Measurements from ENCODE around the gene DHRS13.
"Not testable (repeated sequence)": the region's sequence is repeated elsewhere in the genome, so short reads cannot be mapped to it uniquely, and the experiment has no call there.

Gene DHRS13

DNA sequence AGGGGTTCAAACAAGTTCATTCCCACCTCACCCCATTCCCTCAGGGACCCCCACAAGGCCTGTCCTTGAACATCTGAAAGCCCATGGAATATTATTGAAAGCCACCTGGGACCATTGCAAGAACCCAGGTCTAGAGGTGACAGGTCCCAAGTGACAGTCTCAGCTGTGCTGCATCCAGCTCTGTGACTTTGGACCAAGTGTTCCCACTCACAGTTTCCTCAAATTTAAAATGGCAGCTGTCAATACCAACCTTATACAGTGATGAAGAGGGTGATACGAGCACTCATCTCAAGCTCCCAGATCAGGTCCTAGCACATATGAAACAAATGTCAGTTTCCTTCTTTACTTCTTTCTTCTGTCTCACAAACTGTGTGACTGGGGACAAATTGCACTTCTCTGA is 38.9 kb downstream of the DHRS13 start:
- Mint-ChIP-seq H3K4me3 (no peak overlapping the region), H3K9me3 (no peaks in the 10 kb centered on the region), H3K27me3 (no peaks in the 10 kb centered on the region), H3K4me1 (ENCODE audit: low read depth in 2 of 2) (peaks cover 0 to 2% of the 10 kb centered on the region in 2 donors), H3K36me3 (ENCODE audit: insufficient read depth) (peaks cover 22% of the 10 kb centered on the region), H3K27ac (no peak overlapping the region)
- ATAC-seq (replicated peaks) (no peak), DNase-seq (no peak)

DNA sequence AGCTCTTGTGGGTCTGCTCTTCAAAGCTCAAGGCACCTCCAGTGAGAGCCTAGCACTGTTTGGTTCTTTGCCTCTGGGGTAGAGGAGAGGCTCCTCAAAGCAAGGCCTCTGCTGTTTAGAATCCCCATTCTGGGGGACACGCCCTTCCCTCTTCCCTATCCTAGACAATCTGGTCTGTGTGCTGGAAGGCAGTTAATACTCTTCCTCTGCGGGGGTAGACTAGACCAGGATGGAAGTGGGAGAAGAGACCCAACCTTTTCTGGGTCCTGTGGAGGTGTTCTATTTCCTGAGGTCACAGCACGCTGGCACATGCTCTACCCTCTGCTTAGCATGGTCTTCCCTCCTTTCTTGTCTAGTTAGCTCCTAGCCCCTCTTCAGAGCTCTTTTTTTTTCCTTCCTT is 40.3 kb downstream of the DHRS13 start:
- no peak for ATAC-seq (replicated peaks)
- peaks cover 0 to 2% of the 10 kb centered on the region in 2 donors for H3K4me1 Mint-ChIP-seq (ENCODE audit: low read depth in 2 of 2)
- no peaks in the 10 kb centered on the region for H3K27me3 Mint-ChIP-seq
- H3K27ac Mint-ChIP-seq, result peak overlapping the region in 1 of 2 donors; percentile 10
- no peak for DNase-seq
- no peaks in the 10 kb centered on the region for H3K9me3 Mint-ChIP-seq
- H3K36me3 Mint-ChIP-seq (ENCODE audit: insufficient read depth), result peaks cover 34% of the 10 kb centered on the region
- no peak overlapping the region for H3K4me3 Mint-ChIP-seq

DNA sequence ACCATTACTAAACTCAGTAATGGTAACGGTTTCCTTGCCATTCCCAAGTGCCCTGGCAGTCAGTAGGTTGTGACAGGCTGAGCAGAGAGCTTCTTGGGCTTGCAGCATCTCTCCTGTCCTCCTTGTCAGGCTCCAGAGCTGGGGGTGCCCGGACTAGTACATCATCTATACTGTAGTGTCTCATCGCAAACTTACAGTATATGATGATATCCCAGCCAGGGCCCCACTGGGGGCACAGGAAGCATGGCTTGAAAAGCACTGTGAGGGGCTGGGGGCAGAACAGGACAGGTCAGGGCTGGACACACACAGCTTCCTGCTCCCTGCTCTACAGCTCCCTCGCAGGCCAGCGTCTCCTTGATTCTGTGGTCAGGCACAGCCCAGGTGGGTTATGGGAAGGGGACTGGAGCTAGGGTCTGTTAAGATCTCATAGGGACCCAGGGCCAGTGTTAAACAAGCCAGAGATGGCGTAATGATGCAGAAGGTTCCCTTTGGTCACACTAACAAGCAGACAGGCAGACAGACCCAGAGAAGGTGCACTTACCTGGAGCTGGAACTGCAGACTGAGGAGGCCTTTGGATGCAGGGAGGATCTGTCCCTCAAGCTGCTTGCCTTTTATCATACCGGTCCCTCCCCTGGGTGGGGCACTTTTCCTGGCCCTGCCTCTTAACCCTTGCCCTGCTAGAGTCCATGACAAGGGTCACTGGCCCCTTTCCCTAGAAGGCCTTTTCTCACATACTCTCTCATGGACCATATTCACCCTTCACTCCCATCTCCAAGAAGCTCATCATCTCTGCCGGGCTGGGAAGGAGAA is 41.3 kb downstream of the DHRS13 start:
- H3K27ac Mint-ChIP-seq, result peak overlapping the region; percentile 3 to 68

DNA sequence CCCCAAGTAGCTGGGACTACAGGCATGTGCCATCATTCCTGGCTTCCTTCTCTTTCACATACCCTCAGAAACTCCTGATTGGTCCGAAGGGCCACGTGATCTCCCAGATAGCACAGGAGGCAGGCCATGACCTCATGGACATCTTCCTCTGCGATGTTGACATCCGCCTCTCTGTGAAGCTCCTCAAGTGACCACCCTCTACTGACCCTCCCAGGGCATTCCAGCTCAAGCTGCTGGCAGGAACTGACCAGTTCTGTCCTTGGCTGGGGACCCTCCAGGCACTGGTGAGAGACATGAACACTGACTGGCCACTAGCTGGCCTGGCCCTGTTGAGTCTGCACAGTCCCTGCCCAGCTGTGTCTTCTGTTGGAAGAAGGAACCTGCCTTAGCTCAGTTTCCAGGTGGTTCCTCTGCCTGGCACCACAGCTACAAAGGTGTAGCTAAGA is 42.5 kb downstream of the DHRS13 start:
- Mint-ChIP-seq H3K9me3 (no peaks in the 10 kb centered on the region), H3K36me3 (ENCODE audit: insufficient read depth) (peaks cover 35% of the 10 kb centered on the region), H3K4me1 (ENCODE audit: low read depth in 2 of 2) (peaks cover 1 to 4% of the 10 kb centered on the region in 2 donors), H3K27ac (no peak overlapping the region), H3K4me3 (no peak overlapping the region), H3K27me3 (no peaks in the 10 kb centered on the region)
- DNase-seq (no peak), ATAC-seq (replicated peaks) (no peak)

More for the DNA sequence above, 41.3 kb downstream of the DHRS13 start:
- no peak overlapping the region for H3K4me3 Mint-ChIP-seq
- DNase-seq (no peak), ATAC-seq (replicated peaks) (no peak)
- H3K27me3 Mint-ChIP-seq, result no peaks in the 10 kb centered on the region
- H3K4me1 Mint-ChIP-seq (ENCODE audit: low read depth in 2 of 2), result peaks cover 0 to 2% of the 10 kb centered on the region in 2 donors
- H3K36me3 Mint-ChIP-seq (ENCODE audit: insufficient read depth), result peaks cover 35% of the 10 kb centered on the region
- no peaks in the 10 kb centered on the region for H3K9me3 Mint-ChIP-seq

DNA sequence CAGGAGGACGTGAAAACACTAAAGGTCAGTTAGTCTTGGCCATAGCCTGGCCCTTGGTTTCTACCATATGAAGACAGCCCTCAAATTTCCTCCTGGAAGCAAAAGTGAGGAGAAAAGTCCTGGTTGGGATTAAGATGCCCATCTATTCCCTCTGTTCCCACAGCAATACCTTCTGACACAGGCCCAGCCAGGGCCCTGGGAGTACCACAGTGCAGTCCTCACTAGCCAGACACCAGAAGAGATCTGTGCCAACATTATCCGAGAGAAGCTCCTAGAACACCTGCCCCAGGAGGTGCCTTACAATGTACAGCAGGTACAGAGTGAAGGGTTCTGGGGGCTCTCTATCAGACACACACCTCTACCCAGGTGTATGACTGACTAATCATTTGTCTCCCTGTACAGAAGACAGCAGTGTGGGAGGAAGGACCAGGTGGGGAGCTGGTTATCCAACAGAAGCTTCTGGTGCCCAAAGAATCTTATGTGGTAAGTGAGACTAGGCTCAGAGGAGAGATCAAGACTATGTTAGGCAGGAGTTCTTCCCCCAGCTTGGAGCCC is 44.0 kb downstream of the DHRS13 start:
- Mint-ChIP-seq H3K27ac (no peak overlapping the region), H3K4me1 (ENCODE audit: low read depth in 2 of 2) (peaks cover 9 to 12% of the 10 kb centered on the region in 2 donors), H3K27me3 (no peaks in the 10 kb centered on the region), H3K4me3 (no peak overlapping the region), H3K36me3 (ENCODE audit: insufficient read depth) (peaks cover 35% of the 10 kb centered on the region), H3K9me3 (no peaks in the 10 kb centered on the region)
- ATAC-seq (replicated peaks) (no peak), DNase-seq (no peak)

DNA sequence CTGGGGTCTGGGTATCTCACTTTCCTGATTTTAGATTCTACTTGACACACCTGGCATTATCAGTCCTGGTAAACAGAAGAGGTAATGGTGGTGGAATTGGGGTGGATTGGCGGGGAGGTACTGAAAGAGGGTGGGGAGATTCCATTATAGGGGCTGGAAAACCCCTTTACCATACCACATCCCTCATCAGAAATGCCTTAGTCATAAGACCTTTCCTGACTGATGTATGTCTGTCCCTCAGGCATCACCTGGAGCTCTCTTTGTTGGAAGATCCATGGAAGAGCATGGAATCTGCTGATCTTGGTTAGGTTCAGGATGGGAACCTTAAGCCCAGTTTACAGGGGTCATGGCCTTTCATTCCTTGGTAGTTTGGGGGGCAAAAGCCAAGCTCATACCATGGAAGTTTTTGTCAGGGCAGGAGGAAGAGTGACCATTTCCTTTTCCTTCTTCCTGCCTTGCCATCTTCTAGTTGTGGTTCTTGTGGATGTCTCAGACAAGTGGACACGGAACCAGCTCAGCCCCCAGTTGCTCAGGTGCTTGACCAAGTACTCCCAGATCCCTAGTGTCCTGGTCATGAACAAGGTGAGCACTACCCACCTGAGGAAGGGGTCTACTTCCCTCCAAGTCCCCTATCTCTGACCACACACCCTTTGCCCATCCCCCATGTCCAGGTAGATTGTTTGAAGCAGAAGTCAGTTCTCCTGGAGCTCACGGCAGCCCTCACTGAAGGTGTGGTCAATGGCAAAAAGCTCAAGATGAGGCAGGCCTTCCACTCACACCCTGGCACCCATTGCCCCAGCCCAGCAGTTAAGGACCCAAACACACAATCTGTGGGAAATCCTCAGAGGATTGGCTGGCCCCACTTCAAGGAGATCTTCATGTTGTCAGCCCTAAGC is 44.7 kb downstream of the DHRS13 start:
- Mint-ChIP-seq H3K36me3 (ENCODE audit: insufficient read depth) (peaks cover 35% of the 10 kb centered on the region), H3K27me3 (no peaks in the 10 kb centered on the region), H3K9me3 (no peaks in the 10 kb centered on the region), H3K4me3 (no peak overlapping the region), H3K4me1 (ENCODE audit: low read depth in 2 of 2) (peaks cover 9 to 12% of the 10 kb centered on the region in 2 donors), H3K27ac (no peak overlapping the region)
- DNase-seq, result no peak
- ATAC-seq (replicated peaks), result no peak

DNA sequence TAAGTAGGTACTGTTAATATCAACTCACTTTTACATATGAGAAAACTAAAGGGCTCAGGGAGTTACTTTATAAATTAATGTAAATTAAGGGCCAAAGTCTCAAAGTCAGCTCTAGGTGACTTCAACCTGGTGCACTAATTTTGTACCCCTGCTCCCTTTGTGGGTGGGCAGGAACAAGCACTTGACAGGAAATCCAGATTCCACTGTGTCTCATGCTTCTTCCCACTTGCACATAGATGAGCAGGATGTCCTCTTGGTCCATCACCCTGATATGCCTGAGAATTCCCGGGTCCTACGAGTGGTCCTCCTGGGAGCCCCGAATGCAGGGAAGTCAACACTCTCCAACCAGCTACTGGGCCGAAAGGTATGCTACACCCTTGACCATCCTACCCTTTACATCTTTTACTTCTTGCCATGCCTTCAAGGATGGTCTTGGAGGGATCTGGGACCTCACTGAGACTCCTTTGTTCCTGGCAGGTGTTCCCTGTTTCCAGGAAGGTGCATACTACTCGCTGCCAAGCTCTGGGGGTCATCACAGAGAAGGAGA is 46.8 kb downstream of the DHRS13 start:
- peak overlapping the region in 1 of 2 donors; percentile 26 for H3K27ac Mint-ChIP-seq
- H3K36me3 Mint-ChIP-seq (ENCODE audit: insufficient read depth), result peaks cover 33% of the 10 kb centered on the region
- H3K4me1 Mint-ChIP-seq (ENCODE audit: low read depth in 2 of 2), result peaks cover 9 to 11% of the 10 kb centered on the region in 2 donors
- no peaks in the 10 kb centered on the region for H3K9me3 Mint-ChIP-seq
- H3K27me3 Mint-ChIP-seq, result no peaks in the 10 kb centered on the region
- DNase-seq, result no peak
- ATAC-seq (replicated peaks), result no peak
- H3K4me3 Mint-ChIP-seq, result peak overlapping the region; percentile 86 to 92

DNA sequence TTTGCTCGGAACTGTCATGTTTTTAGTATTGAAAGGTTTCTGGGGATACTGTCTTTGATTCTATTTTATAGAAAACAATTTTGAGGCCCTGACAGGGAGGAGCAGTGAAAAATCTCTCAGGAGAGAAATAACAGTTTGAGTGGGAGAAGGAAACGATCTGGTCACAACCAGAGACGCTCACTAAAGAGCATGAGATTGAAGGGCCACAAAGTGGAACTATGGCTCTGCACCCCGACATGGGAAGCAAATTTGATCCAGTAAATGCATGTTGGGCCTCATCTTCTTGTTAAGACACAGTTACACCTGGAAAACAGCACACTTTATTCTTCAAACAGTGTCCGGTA is 47.6 kb downstream of the DHRS13 start:
- Mint-ChIP-seq H3K9me3 (no peaks in the 10 kb centered on the region), H3K27ac (peak overlapping the region; percentile 87 to 93), H3K27me3 (no peaks in the 10 kb centered on the region), H3K4me1 (ENCODE audit: low read depth in 2 of 2) (peaks cover 9 to 11% of the 10 kb centered on the region in 2 donors), H3K36me3 (ENCODE audit: insufficient read depth) (peaks cover 30% of the 10 kb centered on the region), H3K4me3 (peak overlapping the region; percentile 86 to 92)
- DNase-seq (no peak), ATAC-seq (replicated peaks) (no peak)

DNA sequence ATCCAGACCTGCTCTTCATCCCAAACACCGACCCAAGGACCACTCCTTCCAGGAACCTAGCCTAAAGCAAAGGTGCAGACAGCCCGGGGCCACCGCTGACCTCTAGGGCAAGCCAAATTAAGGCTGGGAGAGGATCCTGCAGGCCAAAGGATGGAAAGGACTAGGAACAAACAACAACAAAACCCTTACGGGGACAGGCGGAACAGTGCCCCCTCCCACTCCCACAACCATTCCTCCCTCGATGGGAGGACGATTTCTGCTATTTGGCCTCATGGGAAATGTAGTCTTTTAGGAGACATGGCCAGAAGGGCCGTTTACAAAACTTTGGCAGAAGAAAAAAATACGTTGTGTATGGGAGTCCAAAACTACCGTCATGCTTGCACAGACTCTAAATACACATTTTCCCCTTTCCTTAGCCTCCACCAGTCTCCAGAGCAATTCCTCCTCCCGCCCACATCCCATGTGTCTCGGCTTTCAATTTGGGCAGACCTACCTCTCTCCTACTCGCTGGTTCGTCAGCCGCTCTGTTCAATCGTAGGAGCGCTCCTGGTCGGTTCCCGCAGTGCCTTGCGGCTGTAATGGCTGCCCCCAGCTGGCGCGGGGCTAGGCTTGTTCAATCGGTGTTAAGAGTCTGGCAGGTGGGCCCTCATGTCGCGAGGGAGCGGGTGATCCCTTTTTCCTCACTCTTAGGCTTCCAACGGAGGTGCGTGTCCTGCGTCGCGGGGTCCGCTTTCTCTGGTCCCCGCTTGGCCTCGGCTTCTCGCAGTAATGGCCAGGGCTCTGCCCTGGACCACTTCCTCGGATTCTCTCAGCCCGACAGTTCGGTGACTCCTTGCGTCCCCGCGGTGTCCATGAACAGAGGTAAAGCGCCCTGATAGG is 48.2 kb downstream of the DHRS13 start, which contains the start of gene ERAL1:
Gene ERAL1 (plus strand): TSS at position 560 of the 879 bp plus-strand sequence. CDS start 19 bp downstream, at position 579.
- Mint-ChIP-seq H3K36me3 (ENCODE audit: insufficient read depth) (peaks cover 24% of the 10 kb centered on the region), H3K27ac (peak within 1 kb of the TSS; percentile 87 to 93), H3K27me3 (no peaks in the 10 kb centered on the region), H3K9me3 (no peaks in the 10 kb centered on the region), H3K4me1 (ENCODE audit: low read depth in 2 of 2) (peaks cover 9 to 11% of the 10 kb centered on the region in 2 donors), H3K4me3 (peak within 1 kb of the TSS; percentile 86 to 92)
- ATAC-seq (replicated peaks) (peak; percentile 99), DNase-seq (peak; percentile 73 to 79 (median 75))

DNA sequence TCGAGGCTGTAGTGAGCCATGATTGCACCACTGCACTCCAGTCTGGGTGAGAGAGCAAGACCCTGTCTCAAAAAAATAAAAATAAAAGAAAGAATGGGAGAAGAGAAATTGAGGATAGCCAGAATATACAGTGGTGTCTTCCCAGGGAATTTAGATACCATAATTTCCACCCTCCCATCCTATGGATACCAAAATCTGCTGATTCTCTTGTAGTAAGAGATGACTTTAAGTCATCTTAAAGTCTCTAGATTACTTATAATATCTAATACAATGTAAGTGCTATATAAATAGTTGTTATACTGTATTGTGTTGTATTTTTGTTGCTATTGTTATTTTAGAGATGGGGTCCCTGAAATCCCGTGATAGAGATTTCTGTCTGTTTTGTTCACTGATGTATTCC is 49.6 kb downstream of the DHRS13 start:
- Mint-ChIP-seq H3K4me3 (peak overlapping the region in 1 of 2 donors; percentile 86), H3K36me3 (ENCODE audit: insufficient read depth) (peaks cover 10% of the 10 kb centered on the region), H3K4me1 (ENCODE audit: low read depth in 2 of 2) (peaks cover 9 to 11% of the 10 kb centered on the region in 2 donors), H3K27me3 (no peaks in the 10 kb centered on the region), H3K27ac (no peak overlapping the region), H3K9me3 (no peaks in the 10 kb centered on the region)
- DNase-seq, result no peak
- no peak for ATAC-seq (replicated peaks)

DNA sequence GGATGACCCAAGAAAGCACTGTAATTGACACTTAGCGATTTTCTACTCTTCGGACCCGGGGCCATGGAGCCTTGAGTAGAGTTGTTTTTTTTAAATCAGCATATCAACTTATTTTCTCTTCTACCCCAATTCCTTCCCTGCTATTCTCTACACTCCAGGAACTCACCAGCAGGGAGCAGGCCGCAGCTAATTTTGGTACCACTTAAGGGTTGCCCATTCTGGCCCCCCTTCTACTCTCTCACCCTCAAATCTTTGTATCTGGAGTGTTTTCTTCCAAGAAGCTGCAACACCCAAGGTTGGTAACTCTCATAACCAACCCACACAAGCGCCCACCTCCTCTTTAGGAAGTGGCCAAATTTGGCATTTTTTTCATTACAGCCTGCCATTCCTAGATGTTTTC is 53.6 kb downstream of the DHRS13 start:
- H3K27ac Mint-ChIP-seq, result no peak overlapping the region
- DNase-seq (no peak), ATAC-seq (replicated peaks) (no peak)
- no peaks in the 10 kb centered on the region for H3K27me3 Mint-ChIP-seq
- H3K4me1 Mint-ChIP-seq (ENCODE audit: low read depth in 2 of 2), result peaks cover 0 to 3% of the 10 kb centered on the region in 2 donors
- no peaks in the 10 kb centered on the region for H3K36me3 Mint-ChIP-seq (ENCODE audit: insufficient read depth)
- no peak overlapping the region for H3K4me3 Mint-ChIP-seq
- no peaks in the 10 kb centered on the region for H3K9me3 Mint-ChIP-seq

DNA sequence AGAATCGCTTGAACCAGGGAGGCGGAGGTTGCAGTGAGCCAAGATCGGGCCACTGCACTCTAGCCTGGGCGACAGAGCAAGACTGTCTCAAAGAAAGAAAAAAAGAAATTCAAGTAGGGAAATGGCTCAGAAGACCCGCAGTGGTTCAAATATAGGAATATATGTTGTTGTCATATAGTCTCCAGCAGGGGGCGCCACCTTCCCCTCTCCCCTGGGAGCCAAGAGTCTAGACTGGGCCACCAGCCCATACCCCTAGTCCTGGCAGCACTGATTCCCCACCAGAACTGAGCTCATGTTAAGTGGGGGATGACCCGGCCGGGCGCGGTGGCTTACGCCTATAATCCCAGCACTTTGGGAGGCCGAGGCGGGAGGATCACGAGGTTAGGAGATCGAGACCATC is 54.2 kb downstream of the DHRS13 start:
- H3K27ac Mint-ChIP-seq, H3K27me3 Mint-ChIP-seq: not testable (repeated sequence)
- DNase-seq, result peak; percentile 21 to 40 (median 38)

More for the DNA sequence above, 54.2 kb downstream of the DHRS13 start:
- H3K4me3 Mint-ChIP-seq; H3K9me3 Mint-ChIP-seq; H3K36me3 Mint-ChIP-seq (ENCODE audit: insufficient read depth); H3K4me1 Mint-ChIP-seq (ENCODE audit: low read depth in 2 of 2): not testable (repeated sequence)
- ATAC-seq (replicated peaks), result peak; percentile 69
